GM12801 (cell line): ENCODE data around the gene S100A5.

ENCODE experiments used
- TF ChIP-seq, protein P1 (sequence below): IDR thresholded peaks from one replicate; pipeline ENCODE4 v1.5.1; 2011; ENCODE audit warnings: control low read depth; ENCODE audit not compliant: insufficient read length; ENCODE audit errors: extremely low read depth

Gene S100A5

DNA sequence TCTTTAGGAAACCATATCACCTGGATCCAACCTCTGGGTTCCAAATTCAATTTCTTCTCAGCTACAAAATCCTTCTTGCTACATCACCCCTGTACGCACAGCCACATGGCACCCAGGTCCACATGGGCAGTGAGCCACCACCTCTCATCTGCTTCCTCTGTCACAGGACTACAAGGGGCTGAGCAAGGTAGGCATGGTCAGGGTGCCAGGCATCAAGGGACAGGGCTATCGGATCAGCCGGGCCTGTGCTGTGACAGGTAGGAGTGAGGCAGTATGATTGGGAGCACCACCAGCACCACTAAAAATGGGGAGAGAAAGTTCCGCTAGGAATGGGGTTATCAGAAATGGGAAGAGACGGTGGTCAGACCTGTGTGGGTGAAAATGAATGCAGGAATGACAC, 34.3 kb downstream of the S100A5 start:
- TF ChIP-seq, protein P1, sequence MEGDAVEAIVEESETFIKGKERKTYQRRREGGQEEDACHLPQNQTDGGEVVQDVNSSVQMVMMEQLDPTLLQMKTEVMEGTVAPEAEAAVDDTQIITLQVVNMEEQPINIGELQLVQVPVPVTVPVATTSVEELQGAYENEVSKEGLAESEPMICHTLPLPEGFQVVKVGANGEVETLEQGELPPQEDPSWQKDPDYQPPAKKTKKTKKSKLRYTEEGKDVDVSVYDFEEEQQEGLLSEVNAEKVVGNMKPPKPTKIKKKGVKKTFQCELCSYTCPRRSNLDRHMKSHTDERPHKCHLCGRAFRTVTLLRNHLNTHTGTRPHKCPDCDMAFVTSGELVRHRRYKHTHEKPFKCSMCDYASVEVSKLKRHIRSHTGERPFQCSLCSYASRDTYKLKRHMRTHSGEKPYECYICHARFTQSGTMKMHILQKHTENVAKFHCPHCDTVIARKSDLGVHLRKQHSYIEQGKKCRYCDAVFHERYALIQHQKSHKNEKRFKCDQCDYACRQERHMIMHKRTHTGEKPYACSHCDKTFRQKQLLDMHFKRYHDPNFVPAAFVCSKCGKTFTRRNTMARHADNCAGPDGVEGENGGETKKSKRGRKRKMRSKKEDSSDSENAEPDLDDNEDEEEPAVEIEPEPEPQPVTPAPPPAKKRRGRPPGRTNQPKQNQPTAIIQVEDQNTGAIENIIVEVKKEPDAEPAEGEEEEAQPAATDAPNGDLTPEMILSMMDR: no peak

DNA sequence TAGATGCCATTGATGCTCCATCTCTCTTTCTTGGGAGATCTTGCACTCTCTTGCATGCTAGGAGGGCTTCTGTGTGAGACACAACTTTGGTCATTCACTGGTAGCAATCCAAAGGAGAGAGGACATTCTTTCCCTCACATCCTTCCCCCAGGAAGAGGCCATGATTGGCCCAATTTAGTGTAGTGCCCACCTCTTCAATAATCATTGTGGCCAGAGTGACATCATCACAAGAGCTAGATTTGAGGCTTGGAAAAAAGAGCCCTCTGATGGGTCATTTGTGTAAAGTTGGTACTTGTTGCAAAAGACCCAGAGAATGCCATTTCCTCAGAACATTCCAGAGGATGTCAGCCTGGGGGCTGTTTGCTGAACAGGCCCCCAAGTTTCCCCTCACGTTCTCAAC, 35.2 kb downstream of the S100A5 start:
- TF ChIP-seq, protein P1: no peak

DNA sequence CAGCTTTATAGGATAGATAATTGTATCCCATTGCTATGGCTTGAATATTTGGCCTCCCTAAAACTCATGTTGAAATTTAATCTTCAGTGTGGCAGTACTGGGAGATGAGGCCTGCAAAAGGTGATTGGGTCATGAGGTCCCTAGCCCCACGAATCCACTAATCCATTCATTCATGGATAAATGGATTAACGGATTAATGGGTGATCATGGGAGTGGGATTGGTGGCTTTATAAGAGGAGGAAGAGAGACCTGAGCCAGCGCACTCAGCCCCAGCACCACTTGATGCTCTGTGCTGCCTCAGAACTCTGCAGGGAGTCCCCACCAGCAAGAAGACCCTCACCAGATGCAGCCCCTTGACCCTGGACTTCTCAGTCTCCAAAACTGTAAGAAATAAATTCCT, 37.0 kb downstream of the S100A5 start:
- TF ChIP-seq, protein P1: no peak

DNA sequence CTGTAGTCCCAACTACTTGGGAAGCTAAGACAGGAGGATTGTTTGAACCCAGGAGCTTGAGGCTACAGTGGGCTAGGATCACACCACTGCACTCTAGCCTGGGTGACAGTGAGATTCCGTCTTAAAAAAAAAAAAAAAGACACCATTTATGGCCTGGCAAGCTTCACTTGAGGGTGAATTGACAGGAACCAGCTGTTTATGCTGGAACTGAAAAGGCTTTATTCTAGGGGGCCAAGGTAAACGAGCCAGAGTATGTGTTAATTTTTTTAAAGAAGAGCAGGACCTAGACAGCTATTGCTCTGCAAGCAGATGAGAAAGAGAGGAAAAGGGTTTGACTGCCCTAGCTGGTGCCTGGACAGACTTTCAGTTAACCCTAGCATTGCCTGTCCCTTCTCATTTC, 42.0 kb downstream of the S100A5 start:
- TF ChIP-seq, protein P1: no peak

DNA sequence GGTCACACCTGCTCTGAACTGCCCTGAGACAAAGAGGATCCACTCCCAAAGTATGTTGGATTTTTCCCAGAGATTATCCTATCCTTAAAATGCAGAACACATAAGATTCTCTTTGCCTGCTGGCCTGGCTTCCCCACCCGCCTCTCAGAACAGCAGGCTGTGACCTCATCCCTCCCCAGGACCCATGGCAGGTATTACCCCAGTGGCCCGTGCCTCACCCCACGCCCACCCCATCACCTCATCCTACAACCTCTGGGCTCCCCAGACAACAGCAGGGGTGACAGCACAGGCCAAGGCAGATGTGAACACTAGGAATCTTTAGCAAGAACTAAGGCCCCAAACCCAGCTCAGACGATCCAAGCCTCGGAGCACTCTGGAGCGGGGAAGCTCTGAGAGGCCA, 45.2 kb downstream of the S100A5 start:
- TF ChIP-seq, protein P1: no peak

DNA sequence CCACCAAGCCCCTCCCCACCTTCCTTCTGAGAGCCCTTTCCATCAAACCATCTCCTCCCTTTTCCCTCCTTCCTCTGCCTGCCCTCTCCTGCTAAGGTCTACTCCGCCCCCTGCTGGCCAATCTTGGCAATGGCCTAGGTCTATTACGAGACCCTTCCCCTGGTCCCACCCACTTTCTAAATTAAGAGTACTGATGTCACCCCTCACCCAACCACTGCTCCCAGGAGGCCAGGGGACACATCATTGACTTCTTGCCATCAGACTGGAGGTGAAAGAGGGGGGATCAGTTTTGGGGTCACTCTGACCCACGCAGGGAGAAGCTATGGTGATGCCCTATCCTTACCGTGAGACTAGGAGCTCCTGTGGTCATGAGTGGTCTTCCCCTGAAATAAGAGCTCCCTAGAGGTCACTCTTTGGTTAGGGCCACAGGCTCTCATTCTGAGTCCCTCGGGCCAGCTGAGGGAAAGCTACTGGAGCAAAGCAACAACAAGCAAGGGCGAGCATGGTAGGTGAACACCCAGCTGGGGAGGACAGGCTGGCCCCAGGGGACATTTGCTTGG, 45.7 kb downstream of the S100A5 start:
- TF ChIP-seq, protein P1: no peak

DNA sequence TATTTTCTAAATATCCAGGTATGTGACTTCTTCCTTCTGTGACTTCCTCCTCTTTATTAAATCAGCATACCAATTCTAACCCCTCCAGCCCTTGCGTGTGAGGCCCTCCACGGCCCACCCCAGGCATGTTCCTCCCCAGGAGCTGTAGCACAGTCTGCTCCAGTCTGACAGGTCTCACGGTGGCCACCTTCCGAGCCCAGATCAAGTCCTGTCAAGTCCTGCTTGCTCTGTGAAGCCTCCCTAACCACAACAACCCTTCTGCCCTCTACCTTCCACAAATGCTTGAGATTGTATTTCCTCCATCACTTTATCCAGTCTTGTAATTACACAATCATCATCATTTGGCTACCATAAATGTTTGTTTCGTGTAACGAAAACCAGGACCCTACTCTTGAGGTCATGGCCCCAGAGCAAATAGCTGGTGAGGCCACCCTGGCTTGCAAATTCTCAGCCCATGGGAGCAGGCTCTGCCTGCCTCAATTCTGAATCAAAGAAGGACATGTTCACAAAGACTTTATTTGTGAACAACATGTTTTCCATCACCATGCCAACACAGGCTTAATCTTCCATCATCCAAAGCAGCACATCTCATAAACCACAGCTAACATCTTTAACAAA, 47.3 kb downstream of the S100A5 start:
- TF ChIP-seq, protein P1: no peak
